SK-N-SH treated with all-trans-retinoic acid at 6 μM for 48 hours (cell line): ENCODE results near the gene PDK4.

Experiments used
- SNAI2 ChIP-seq: fragments of 250-450 bp; sonication (Bioruptor Pico); IDR thresholded peaks from 2 replicates; pipeline ENCODE4 v1.5.0; 2020; ENCODE audit warnings: mild to moderate bottlenecking, moderate library complexity
- ZC3H10 ChIP-seq: fragments of 250-450 bp; sonication (Bioruptor Pico); IDR thresholded peaks from 2 replicates; pipeline ENCODE4 v1.5.1; 2021; ENCODE audit warnings: mild to moderate bottlenecking, moderate library complexity

DNA sequence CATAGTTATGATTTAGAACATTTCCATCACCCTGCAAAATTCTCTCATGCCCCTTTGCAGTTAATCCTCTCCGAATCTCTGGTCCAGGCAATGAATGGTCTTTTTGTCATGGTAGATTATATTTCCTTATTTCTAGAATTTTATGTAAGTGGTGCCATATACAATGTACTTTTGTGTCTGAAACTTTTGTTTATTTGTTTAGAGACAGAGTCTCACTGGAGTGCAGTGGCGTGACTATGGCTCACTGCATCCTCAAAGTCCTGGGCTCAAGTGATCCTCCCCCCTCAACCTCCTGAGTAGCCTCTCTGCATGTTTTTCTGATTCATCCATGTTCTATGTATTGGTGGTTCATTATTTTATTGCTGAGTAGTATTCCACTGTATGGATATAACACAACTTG is 23.2 kb upstream of the PDK4 start:
- TF ChIP-seq ZC3H10 (CRISPR knock-in tag) (no peak), SNAI2 (no peak)
